DND-41 (cell line): ENCODE data around the gene RARRES1.
A peak's percentile ranks its signal among the peaks of the same experiment; 100 is the strongest.

Experiments
- ATAC-seq: fragments of 200-7000 bp; cut with Tn5 transposase; 3 replicates; pipeline ENCODE4 v1.9.1; 2021; ENCODE audit warnings: low read depth; ENCODE audit not compliant: insufficient read depth
- DNase-seq: peaks from one replicate; pipeline ENCODE4 v3.0.0-alpha.2; 2020
- H2AFZ ChIP-seq: 2 replicates; pipeline ENCODE4 v1.6.0; 2012; ENCODE audit warnings: low read depth, low read length
- H3K27ac ChIP-seq: 2 replicates; pipeline ENCODE4 v1.5.1; 2012; ENCODE audit warnings: low read length, inconsistent platforms
- H3K27me3 ChIP-seq: fragments of 200-600 bp; sonication (generic); 2 replicates; pipeline ENCODE4 v1.6.0; 2012; ENCODE audit warnings: low read length, mild to moderate bottlenecking, inconsistent platforms; ENCODE audit not compliant: insufficient read depth, poor library complexity
- H3K36me3 ChIP-seq: 2 replicates; pipeline ENCODE4 v1.5.1; 2012; ENCODE audit warnings: low read length, inconsistent platforms; ENCODE audit not compliant: insufficient read depth
- H3K4me1 ChIP-seq: 2 replicates; pipeline ENCODE4 v1.5.1; 2012; ENCODE audit warnings: mild to moderate bottlenecking, low read length; ENCODE audit not compliant: insufficient read depth
- H3K4me2 ChIP-seq: 2 replicates; pipeline ENCODE4 v1.6.0; 2012; ENCODE audit warnings: mild to moderate bottlenecking, moderate library complexity, low read length, inconsistent platforms; ENCODE audit not compliant: insufficient read depth
- H3K4me3 ChIP-seq, 2 experiments: fragments of 200-600 bp in 1 of 2; shearing (Covaris generic) in 1 of 2; 2 replicates each; pipeline ENCODE4 v1.5.1; 2012 to 2016; ENCODE audit warnings: inconsistent platforms in 2 of 2, low read length in 2 of 2, mild to moderate bottlenecking in 2 of 2, low read depth in 1 of 2, moderate library complexity in 1 of 2
- H3K79me2 ChIP-seq: 2 replicates; pipeline ENCODE4 v1.6.0; 2012; ENCODE audit warnings: low read length, inconsistent platforms; ENCODE audit not compliant: insufficient read depth
- H3K9ac ChIP-seq: 2 replicates; pipeline ENCODE4 v1.6.0; 2012; ENCODE audit warnings: low read depth, mild to moderate bottlenecking, inconsistent platforms, low read length, moderate library complexity
- H3K9me3 ChIP-seq: 2 replicates; pipeline ENCODE4 v1.5.1; 2012; ENCODE audit warnings: low read length, moderate library complexity, mild to moderate bottlenecking, inconsistent platforms; ENCODE audit not compliant: insufficient read depth, severe bottlenecking
- H4K20me1 ChIP-seq: 2 replicates; pipeline ENCODE4 v1.6.0; 2012; ENCODE audit warnings: low read length; ENCODE audit not compliant: insufficient read depth
- CTCF ChIP-seq: IDR thresholded peaks from 2 replicates; pipeline ENCODE4 v1.5.1; 2012; ENCODE audit warnings: borderline replicate concordance, low read length, moderate library complexity, mild to moderate bottlenecking; ENCODE audit not compliant: poor library complexity, severe bottlenecking; ENCODE audit errors: extremely low read depth
- EZH2 ChIP-seq: IDR thresholded peaks from 3 replicates; pipeline ENCODE4 v1.6.1; 2012; ENCODE audit warnings: borderline replicate concordance, low read depth, mild to moderate bottlenecking, moderate library complexity, low read length, inconsistent platforms; ENCODE audit not compliant: severe bottlenecking

RARRES1 gene

GRCh38 chr3:158659454-158660237 lies 72.6 kb downstream of the RARRES1 start:
- Histone ChIP-seq H3K4me2 (no peak overlapping the region), H3K36me3 (peaks cover 83% of the 10 kb centered on the region), H3K27me3 (no peaks in the 10 kb centered on the region), H2AFZ (no peak overlapping the region), H3K4me3 (no peak overlapping the region), H4K20me1 (peaks cover 3% of the 10 kb centered on the region; the same call in 1 of the 2 replicates), H3K27ac (no peak overlapping the region), H3K79me2 (peaks cover 2% of the 10 kb centered on the region; the same call in 1 of the 2 replicates), H3K4me1 (no peaks in the 10 kb centered on the region), H3K9ac (no peak overlapping the region), H3K9me3 (no peaks in the 10 kb centered on the region)
- no peak for TF ChIP-seq EZH2
- TF ChIP-seq CTCF, result peak; percentile 70
- ATAC-seq (peak; percentile 89), DNase-seq (peak; percentile 52)

GRCh38 chr3:158658889-158659288 lies 73.4 kb downstream of the RARRES1 start:
- H2AFZ ChIP-seq, result no peak overlapping the region

GRCh38 chr3:158652463-158652862 lies 79.8 kb downstream of the RARRES1 start:
- peaks cover 12% of the 10 kb centered on the region; the same call in 1 of the 2 replicates for H3K79me2 ChIP-seq
- no peak overlapping the region for H3K9ac ChIP-seq
- H3K4me1 ChIP-seq, result no peaks in the 10 kb centered on the region
- H3K4me2 ChIP-seq, result no peak overlapping the region
- peaks cover 75% of the 10 kb centered on the region for H3K36me3 ChIP-seq
- DNase-seq, result no peak
- no peak overlapping the region for H3K4me3 ChIP-seq
- no peaks in the 10 kb centered on the region for H3K27me3 ChIP-seq
- ATAC-seq, result no peak
- H3K9me3 ChIP-seq, result no peaks in the 10 kb centered on the region
- TF ChIP-seq CTCF, result no peak
- no peak for TF ChIP-seq EZH2
- H4K20me1 ChIP-seq, result no peaks in the 10 kb centered on the region; the same call in 1 of the 2 replicates
- H2AFZ ChIP-seq, result no peak overlapping the region
- no peak overlapping the region for H3K27ac ChIP-seq

More at GRCh38 chr3:158658889-158659288, 73.4 kb downstream of the RARRES1 start:
- DNase-seq (no peak), ATAC-seq (no peak)
- Histone ChIP-seq H3K4me2 (no peak overlapping the region), H3K9me3 (no peaks in the 10 kb centered on the region), H3K27me3 (no peaks in the 10 kb centered on the region), H3K4me3 (no peak overlapping the region), H3K9ac (no peak overlapping the region), H3K4me1 (no peaks in the 10 kb centered on the region), H3K36me3 (peaks cover 83% of the 10 kb centered on the region), H3K27ac (no peak overlapping the region), H3K79me2 (0 out of 2 replicates have a peak, but pooled peaks cover 2% of the 10 kb centered on the region), H4K20me1 (no peaks in the 10 kb centered on the region)
- TF ChIP-seq CTCF, result no peak
- no peak for TF ChIP-seq EZH2
